ENCODE data around the gene LGI4.

LGI4 gene

GRCh38 chr19:35167251-35168119, 32.6 kb upstream of the LGI4 start:
- H3K18ac ChIP-seq (ENCODE audit: low read length), result no peak overlapping the region
- no peak overlapping the region for H2BK120ac ChIP-seq (ENCODE audit: insufficient read depth, low read length, poor library complexity)
- no peak overlapping the region for H2BK12ac ChIP-seq (ENCODE audit: low read length)
- no peaks in the 10 kb centered on the region for H3K79me2 ChIP-seq (ENCODE audit: control insufficient read depth, insufficient read depth, low read length, poor library complexity)
- H3K4ac ChIP-seq (ENCODE audit: low read depth, low read length), result no peak overlapping the region
- DNase-seq, result no peak
- peaks cover 11% of the 10 kb centered on the region for H3K79me1 ChIP-seq (ENCODE audit: low read length)
- peaks cover 16% of the 10 kb centered on the region for H3K9me3 ChIP-seq (ENCODE audit: insufficient read depth, low read depth, low read length)
- no peak overlapping the region for H2BK5ac ChIP-seq (ENCODE audit: low read depth, low read length, poor library complexity)
- H4K8ac ChIP-seq (ENCODE audit: low read depth, low read length), result no peak overlapping the region
- no peaks in the 10 kb centered on the region for H3K27me3 ChIP-seq (ENCODE audit: insufficient read depth, low read length)
- H3K4me1 ChIP-seq (ENCODE audit: control insufficient read depth in 1 of 2, insufficient read depth in 2 of 2, low read length in 2 of 2), result peaks cover 8% of the 10 kb centered on the region in 2 experiments
- H2AK5ac ChIP-seq (ENCODE audit: low read length), result no peak overlapping the region
- H3K14ac ChIP-seq (ENCODE audit: low read length), result no peak overlapping the region
- H3K27ac ChIP-seq (ENCODE audit: low read depth, low read length), result no peak overlapping the region
- H3K4me3 ChIP-seq (ENCODE audit: low read depth, low read length), result no peak overlapping the region
- no peak overlapping the region for H2AFZ ChIP-seq (ENCODE audit: insufficient read depth, low read length, poor library complexity)
- peaks cover 36 to 45% of the 10 kb centered on the region in 2 experiments for H3K36me3 ChIP-seq (ENCODE audit: control insufficient read depth in 1 of 2, insufficient read depth in 2 of 2, low read length in 2 of 2)
- no peak overlapping the region for H4K91ac ChIP-seq (ENCODE audit: low read depth, low read length)
- no peak overlapping the region for H3K9ac ChIP-seq (ENCODE audit: low read length)
- H3K4me2 ChIP-seq (ENCODE audit: low read length), result no peak overlapping the region
- no CpG with 5 or more reads among the region's 5 CpGs for WGBS (ENCODE audit: extremely low coverage, insufficient coverage, insufficient read length)
- no peak overlapping the region for H4K12ac ChIP-seq (ENCODE audit: low read depth, low read length)
- no peak overlapping the region for H3K23ac ChIP-seq (ENCODE audit: low read length)

- Histone ChIP-seq H3K14ac (ENCODE audit: low read length) (no peak overlapping the region), H2BK120ac (ENCODE audit: insufficient read depth, low read length, poor library complexity) (no peak overlapping the region), H3K23ac (ENCODE audit: low read length) (no peak overlapping the region), H3K4me3 (ENCODE audit: low read depth, low read length) (no peak overlapping the region), H2BK5ac (ENCODE audit: low read depth, low read length, poor library complexity) (no peak overlapping the region), H3K4me1 (ENCODE audit: control insufficient read depth in 1 of 2, insufficient read depth in 2 of 2, low read length in 2 of 2) (peaks cover 8 to 16% of the 10 kb centered on the region in 2 experiments), H3K4me2 (ENCODE audit: low read length) (no peak overlapping the region), H3K9me3 (ENCODE audit: insufficient read depth, low read depth, low read length) (peaks cover 16% of the 10 kb centered on the region), H3K27ac (ENCODE audit: low read depth, low read length) (no peak overlapping the region), H3K79me1 (ENCODE audit: low read length) (peaks cover 15% of the 10 kb centered on the region), H4K91ac (ENCODE audit: low read depth, low read length) (no peak overlapping the region), H2BK12ac (ENCODE audit: low read length) (no peak overlapping the region), H3K79me2 (ENCODE audit: control insufficient read depth, insufficient read depth, low read length, poor library complexity) (no peaks in the 10 kb centered on the region), H3K27me3 (ENCODE audit: insufficient read depth, low read length) (no peaks in the 10 kb centered on the region), H3K36me3 (ENCODE audit: control insufficient read depth in 1 of 2, insufficient read depth in 2 of 2, low read length in 2 of 2) (peaks cover 37 to 48% of the 10 kb centered on the region in 2 experiments), H4K8ac (ENCODE audit: low read depth, low read length) (no peak overlapping the region), H4K12ac (ENCODE audit: low read depth, low read length) (no peak overlapping the region), H3K4ac (ENCODE audit: low read depth, low read length) (no peak overlapping the region), H3K18ac (ENCODE audit: low read length) (no peak overlapping the region), H2AK5ac (ENCODE audit: low read length) (no peak overlapping the region), H2AFZ (ENCODE audit: insufficient read depth, low read length, poor library complexity) (no peak overlapping the region), H3K9ac (ENCODE audit: low read length) (no peak overlapping the region)
- no peak for DNase-seq
- WGBS (ENCODE audit: extremely low coverage, insufficient coverage, insufficient read length), result no CpG with 5 or more reads among the region's 7 CpGs
Observed at GRCh38 chr19:35166100-35167063, 31.5 kb upstream of the LGI4 start.

GRCh38 chr19:35165200-35166058, 30.6 kb upstream of the LGI4 start:
- no peak for DNase-seq
- Histone ChIP-seq H4K12ac (ENCODE audit: low read depth, low read length) (no peak overlapping the region), H3K18ac (ENCODE audit: low read length) (no peak overlapping the region), H4K8ac (ENCODE audit: low read depth, low read length) (no peak overlapping the region), H3K9ac (ENCODE audit: low read length) (no peak overlapping the region), H3K79me1 (ENCODE audit: low read length) (peaks cover 15% of the 10 kb centered on the region), H3K14ac (ENCODE audit: low read length) (no peak overlapping the region), H3K23ac (ENCODE audit: low read length) (no peak overlapping the region), H3K79me2 (ENCODE audit: control insufficient read depth, insufficient read depth, low read length, poor library complexity) (no peaks in the 10 kb centered on the region), H2AK5ac (ENCODE audit: low read length) (no peak overlapping the region), H3K27ac (ENCODE audit: low read depth, low read length) (no peak overlapping the region), H3K27me3 (ENCODE audit: insufficient read depth, low read length) (no peaks in the 10 kb centered on the region), H2BK5ac (ENCODE audit: low read depth, low read length, poor library complexity) (no peak overlapping the region), H3K9me3 (ENCODE audit: insufficient read depth, low read depth, low read length) (peaks cover 16% of the 10 kb centered on the region), H2AFZ (ENCODE audit: insufficient read depth, low read length, poor library complexity) (no peak overlapping the region), H3K4me1 (ENCODE audit: control insufficient read depth in 1 of 2, insufficient read depth in 2 of 2, low read length in 2 of 2) (peaks cover 8 to 17% of the 10 kb centered on the region in 2 experiments), H2BK120ac (ENCODE audit: insufficient read depth, low read length, poor library complexity) (no peak overlapping the region), H3K4ac (ENCODE audit: low read depth, low read length) (no peak overlapping the region), H4K91ac (ENCODE audit: low read depth, low read length) (no peak overlapping the region), H3K4me3 (ENCODE audit: low read depth, low read length) (no peak overlapping the region), H2BK12ac (ENCODE audit: low read length) (no peak overlapping the region), H3K36me3 (ENCODE audit: control insufficient read depth in 1 of 2, insufficient read depth in 2 of 2, low read length in 2 of 2) (peaks cover 36 to 49% of the 10 kb centered on the region in 2 experiments), H3K4me2 (ENCODE audit: low read length) (no peak overlapping the region)
- WGBS (ENCODE audit: extremely low coverage, insufficient coverage, insufficient read length), result no CpG with 5 or more reads among the region's 5 CpGs

- Histone ChIP-seq H3K79me1 (ENCODE audit: low read length) (peaks cover 15% of the 10 kb centered on the region), H3K18ac (ENCODE audit: low read length) (no peak overlapping the region), H3K79me2 (ENCODE audit: control insufficient read depth, insufficient read depth, low read length, poor library complexity) (no peaks in the 10 kb centered on the region), H3K4me1 (ENCODE audit: control insufficient read depth in 1 of 2, insufficient read depth in 2 of 2, low read length in 2 of 2) (peaks cover 8 to 17% of the 10 kb centered on the region in 2 experiments), H3K27ac (ENCODE audit: low read depth, low read length) (no peak overlapping the region), H3K14ac (ENCODE audit: low read length) (no peak overlapping the region), H3K9ac (ENCODE audit: low read length) (no peak overlapping the region), H4K12ac (ENCODE audit: low read depth, low read length) (no peak overlapping the region), H3K23ac (ENCODE audit: low read length) (no peak overlapping the region), H3K27me3 (ENCODE audit: insufficient read depth, low read length) (no peaks in the 10 kb centered on the region), H4K8ac (ENCODE audit: low read depth, low read length) (no peak overlapping the region), H2BK5ac (ENCODE audit: low read depth, low read length, poor library complexity) (no peak overlapping the region), H3K4me2 (ENCODE audit: low read length) (no peak overlapping the region), H4K91ac (ENCODE audit: low read depth, low read length) (no peak overlapping the region), H2BK120ac (ENCODE audit: insufficient read depth, low read length, poor library complexity) (no peak overlapping the region), H3K4ac (ENCODE audit: low read depth, low read length) (no peak overlapping the region), H2AFZ (ENCODE audit: insufficient read depth, low read length, poor library complexity) (no peak overlapping the region), H3K9me3 (ENCODE audit: insufficient read depth, low read depth, low read length) (peaks cover 16% of the 10 kb centered on the region), H3K4me3 (ENCODE audit: low read depth, low read length) (no peak overlapping the region), H3K36me3 (ENCODE audit: control insufficient read depth in 1 of 2, insufficient read depth in 2 of 2, low read length in 2 of 2) (peaks cover 26 to 45% of the 10 kb centered on the region in 2 experiments), H2AK5ac (ENCODE audit: low read length) (no peak overlapping the region), H2BK12ac (ENCODE audit: low read length) (no peak overlapping the region)
- WGBS (ENCODE audit: extremely low coverage, insufficient coverage, insufficient read length), result no CpG with 5 or more reads among the region's 2 CpGs
- DNase-seq, result no peak
Observed at GRCh38 chr19:35164418-35164817, 29.6 kb upstream of the LGI4 start.
